NCI-H526 treated with DMSO at 0.1 percent for 48 hours (cell line): ENCODE data around the gene P4HA1.
"Not testable (repeated sequence)": the region's sequence is repeated elsewhere in the genome, so short reads cannot be mapped to it uniquely, and the experiment has no call there.

Experiments
- DNase-seq: peaks from one replicate; lab custom pipeline; 2025; lab: John Stamatoyannopoulos, UW

Gene P4HA1

GRCh38 chr10:73042130-73042529, 54.5 kb downstream of the P4HA1 start:
- DNase-seq: no peak

GRCh38 chr10:73039635-73040034, 57.0 kb downstream of the P4HA1 start:
- no peak for DNase-seq

- DNase-seq: not testable (repeated sequence)
Measured at GRCh38 chr10:73036285-73036684, 60.4 kb downstream of the P4HA1 start.

GRCh38 chr10:73032536-73032935, 64.1 kb downstream of the P4HA1 start:
- DNase-seq: no peak

- not testable (repeated sequence) for DNase-seq
Measured at GRCh38 chr10:73026623-73027022, 70.0 kb downstream of the P4HA1 start.

- not testable (repeated sequence) for DNase-seq
Measured at GRCh38 chr10:73023455-73024070, 73.1 kb downstream of the P4HA1 start.

- DNase-seq: not testable (repeated sequence)
Measured at GRCh38 chr10:73022961-73023360, 73.7 kb downstream of the P4HA1 start.

- not testable (repeated sequence) for DNase-seq
Measured at GRCh38 chr10:73021538-73022164, 75.0 kb downstream of the P4HA1 start.

GRCh38 chr10:73021050-73021449, 75.6 kb downstream of the P4HA1 start:
- no peak for DNase-seq

GRCh38 chr10:73019100-73019499, 77.6 kb downstream of the P4HA1 start:
- no peak for DNase-seq

GRCh38 chr10:73018632-73019031, 78.0 kb downstream of the P4HA1 start:
- DNase-seq: no peak

GRCh38 chr10:73017955-73018480, 78.6 kb downstream of the P4HA1 start:
- DNase-seq: no peak

- no peak for DNase-seq
Measured at GRCh38 chr10:73015779-73016178, 80.9 kb downstream of the P4HA1 start.

- DNase-seq: no peak
Measured at GRCh38 chr10:73003822-73004221, 92.8 kb downstream of the P4HA1 start.

- DNase-seq: no peak
Measured at GRCh38 chr10:73000973-73001372, 95.7 kb downstream of the P4HA1 start.

GRCh38 chr10:72997099-72997498, 99.6 kb downstream of the P4HA1 start:
- DNase-seq: no peak

GRCh38 chr10:72995459-72995858, 101.2 kb downstream of the P4HA1 start:
- DNase-seq: not testable (repeated sequence)

- DNase-seq: not testable (repeated sequence)
Measured at GRCh38 chr10:72989771-72990170, 106.9 kb downstream of the P4HA1 start.

GRCh38 chr10:72984618-72985017, 112.0 kb downstream of the P4HA1 start:
- DNase-seq: not testable (repeated sequence)

GRCh38 chr10:72981882-72982529, 114.7 kb downstream of the P4HA1 start:
- no peak for DNase-seq

GRCh38 chr10:72981028-72981881, 115.4 kb downstream of the P4HA1 start:
- DNase-seq: no peak

GRCh38 chr10:72980348-72980747, 116.3 kb downstream of the P4HA1 start:
- no peak for DNase-seq
